ENCODE data around the gene DHRS7B. TPM values are rescaled to one million over a fixed set of nuclear protein-coding genes. Genes with fewer than 3 reads are reported as not detected.

The DHRS7B gene
- total and polyA plus RNA-seq, 2 of the 13 experiments (the other 11 are each of a cell fraction or from before 2014, with no cell fraction given) = 20.0 to 35.8 TPM

DNA sequence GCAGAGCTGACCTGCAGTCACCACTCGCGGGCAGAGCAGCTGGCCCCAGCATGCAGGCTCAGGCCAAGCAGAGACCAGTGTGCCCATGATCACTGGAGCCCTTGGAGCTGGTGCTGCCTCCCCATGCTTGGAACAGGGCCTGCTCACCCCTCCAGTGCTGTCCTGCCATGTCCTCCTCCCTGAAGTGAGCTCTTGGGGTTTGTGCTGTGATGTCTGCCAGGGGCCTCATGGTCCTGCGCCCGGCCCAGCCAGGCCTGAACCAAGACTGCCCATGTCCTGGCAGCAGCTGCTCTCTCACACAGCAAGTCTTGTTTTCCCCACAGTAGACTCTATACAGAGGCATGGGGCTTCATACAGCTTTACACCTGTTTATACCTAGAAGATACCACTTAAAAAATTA, 62.6 kb downstream of the DHRS7B start:
- Histone ChIP-seq H2AFZ (ENCODE audit: low read length) (no peak overlapping the region), H3K4me2 (ENCODE audit: low read depth, low read length) (no peak overlapping the region), H3K9ac (ENCODE audit: insufficient read depth, low read depth, low read length) (no peak overlapping the region), H3K4me1 (ENCODE audit: insufficient read depth, low read length) (no peaks in the 10 kb centered on the region), H3K79me2 (ENCODE audit: insufficient read depth, low read length) (no peaks in the 10 kb centered on the region), H3K4me3 (replicated peaks in 1 of 3; ENCODE audit: insufficient read depth in 1 of 3, low read depth in 2 of 3, low read length in 3 of 3) (no peak overlapping the region), H3K27me3 (ENCODE audit: control insufficient read depth in 1 of 2, insufficient read depth in 2 of 2, low read length in 2 of 2) (no peaks in the 10 kb centered on the region), H3K36me3 (replicated peaks in 1 of 2; ENCODE audit: control insufficient read depth in 1 of 2, insufficient read depth in 2 of 2, low read length in 2 of 2) (peaks cover 6 to 42% of the 10 kb centered on the region in 2 experiments; a peak in 4 of 5 replicates), H3K9me3 (ENCODE audit: low read length) (no peaks in the 10 kb centered on the region), H4K20me1 (ENCODE audit: insufficient read depth, low read length) (no peaks in the 10 kb centered on the region), H3K27ac (ENCODE audit: extremely low read length, insufficient read depth, low read length) (no peak overlapping the region)
- no TSS peak for BruUV-seq (replicated peaks)
- ATAC-seq (no peak), FAIRE-seq (no peak), DNase-seq (ENCODE audit: low spot score) (no peak)
- in situ Hi-C loops (cut with HindIII; ENCODE audit: extremely low pct_ligation_motif_present, low pct_unique_long_range_greater_than_20kb) = no loop called here
- POLR2A ChIA-PET = no interaction called here
- intact Hi-C loops (cut with micrococcal nuclease; ENCODE audit: unreplicated experiment) = no loop called here
- CTCF ChIA-PET (ENCODE audit: low intra/inter-chr PET ratio, low total read pairs) = no interaction called here
- WGBS (ENCODE audit: low lambda C conversion rate) = 92% methylated on average over 2 of the region's 4 CpGs
- no peak for TF ChIP-seq ZNF234 (CRISPR knock-in tag; conservative IDR thresholded peaks at IDR 0.05)
- TF ChIP-seq, protein P1, sequence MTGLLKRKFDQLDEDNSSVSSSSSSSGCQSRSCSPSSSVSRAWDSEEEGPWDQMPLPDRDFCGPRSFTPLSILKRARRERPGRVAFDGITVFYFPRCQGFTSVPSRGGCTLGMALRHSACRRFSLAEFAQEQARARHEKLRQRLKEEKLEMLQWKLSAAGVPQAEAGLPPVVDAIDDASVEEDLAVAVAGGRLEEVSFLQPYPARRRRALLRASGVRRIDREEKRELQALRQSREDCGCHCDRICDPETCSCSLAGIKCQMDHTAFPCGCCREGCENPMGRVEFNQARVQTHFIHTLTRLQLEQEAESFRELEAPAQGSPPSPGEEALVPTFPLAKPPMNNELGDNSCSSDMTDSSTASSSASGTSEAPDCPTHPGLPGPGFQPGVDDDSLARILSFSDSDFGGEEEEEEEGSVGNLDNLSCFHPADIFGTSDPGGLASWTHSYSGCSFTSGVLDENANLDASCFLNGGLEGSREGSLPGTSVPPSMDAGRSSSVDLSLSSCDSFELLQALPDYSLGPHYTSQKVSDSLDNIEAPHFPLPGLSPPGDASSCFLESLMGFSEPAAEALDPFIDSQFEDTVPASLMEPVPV (CRISPR knock-in tag; IDR thresholded peaks at IDR 0.05) = no peak
- TF ChIP-seq ZNF451 (CRISPR knock-in tag; IDR thresholded peaks at IDR 0.05) = no peak
- no peak for TF ChIP-seq HMG20B (CRISPR knock-in tag; conservative IDR thresholded peaks at IDR 0.05)
- TF ChIP-seq, protein P2, sequence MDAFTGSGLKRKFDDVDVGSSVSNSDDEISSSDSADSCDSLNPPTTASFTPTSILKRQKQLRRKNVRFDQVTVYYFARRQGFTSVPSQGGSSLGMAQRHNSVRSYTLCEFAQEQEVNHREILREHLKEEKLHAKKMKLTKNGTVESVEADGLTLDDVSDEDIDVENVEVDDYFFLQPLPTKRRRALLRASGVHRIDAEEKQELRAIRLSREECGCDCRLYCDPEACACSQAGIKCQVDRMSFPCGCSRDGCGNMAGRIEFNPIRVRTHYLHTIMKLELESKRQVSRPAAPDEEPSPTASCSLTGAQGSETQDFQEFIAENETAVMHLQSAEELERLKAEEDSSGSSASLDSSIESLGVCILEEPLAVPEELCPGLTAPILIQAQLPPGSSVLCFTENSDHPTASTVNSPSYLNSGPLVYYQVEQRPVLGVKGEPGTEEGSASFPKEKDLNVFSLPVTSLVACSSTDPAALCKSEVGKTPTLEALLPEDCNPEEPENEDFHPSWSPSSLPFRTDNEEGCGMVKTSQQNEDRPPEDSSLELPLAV (CRISPR knock-in tag; conservative IDR thresholded peaks at IDR 0.05; ENCODE audit: low read depth) = no peak
- no peak for TF ChIP-seq GPN1 (CRISPR knock-in tag; IDR thresholded peaks at IDR 0.05; ENCODE audit: borderline replicate concordance)
- TF ChIP-seq, protein P3, sequence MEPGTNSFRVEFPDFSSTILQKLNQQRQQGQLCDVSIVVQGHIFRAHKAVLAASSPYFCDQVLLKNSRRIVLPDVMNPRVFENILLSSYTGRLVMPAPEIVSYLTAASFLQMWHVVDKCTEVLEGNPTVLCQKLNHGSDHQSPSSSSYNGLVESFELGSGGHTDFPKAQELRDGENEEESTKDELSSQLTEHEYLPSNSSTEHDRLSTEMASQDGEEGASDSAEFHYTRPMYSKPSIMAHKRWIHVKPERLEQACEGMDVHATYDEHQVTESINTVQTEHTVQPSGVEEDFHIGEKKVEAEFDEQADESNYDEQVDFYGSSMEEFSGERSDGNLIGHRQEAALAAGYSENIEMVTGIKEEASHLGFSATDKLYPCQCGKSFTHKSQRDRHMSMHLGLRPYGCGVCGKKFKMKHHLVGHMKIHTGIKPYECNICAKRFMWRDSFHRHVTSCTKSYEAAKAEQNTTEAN (CRISPR knock-in tag; conservative IDR thresholded peaks at IDR 0.05) = no peak
- no peak for TF ChIP-seq ZFP82 (CRISPR knock-in tag; IDR thresholded peaks at IDR 0.05; ENCODE audit: borderline replicate concordance)
- no peak for TF ChIP-seq HNRNPH1 (optimal IDR thresholded peaks at IDR 0.05; ENCODE audit: low read depth, low read length)
- TF ChIP-seq ZNF251 (CRISPR knock-in tag; IDR thresholded peaks at IDR 0.05) = no peak
- TF ChIP-seq, protein P4, sequence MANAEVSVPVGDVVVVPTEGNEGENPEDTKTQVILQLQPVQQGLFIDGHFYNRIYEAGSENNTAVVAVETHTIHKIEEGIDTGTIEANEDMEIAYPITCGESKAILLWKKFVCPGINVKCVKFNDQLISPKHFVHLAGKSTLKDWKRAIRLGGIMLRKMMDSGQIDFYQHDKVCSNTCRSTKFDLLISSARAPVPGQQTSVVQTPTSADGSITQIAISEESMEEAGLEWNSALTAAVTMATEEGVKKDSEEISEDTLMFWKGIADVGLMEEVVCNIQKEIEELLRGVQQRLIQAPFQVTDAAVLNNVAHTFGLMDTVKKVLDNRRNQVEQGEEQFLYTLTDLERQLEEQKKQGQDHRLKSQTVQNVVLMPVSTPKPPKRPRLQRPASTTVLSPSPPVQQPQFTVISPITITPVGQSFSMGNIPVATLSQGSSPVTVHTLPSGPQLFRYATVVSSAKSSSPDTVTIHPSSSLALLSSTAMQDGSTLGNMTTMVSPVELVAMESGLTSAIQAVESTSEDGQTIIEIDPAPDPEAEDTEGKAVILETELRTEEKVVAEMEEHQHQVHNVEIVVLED (CRISPR knock-in tag; IDR thresholded peaks at IDR 0.05; ENCODE audit: borderline replicate concordance) = no peak
- TF ChIP-seq, protein P5, sequence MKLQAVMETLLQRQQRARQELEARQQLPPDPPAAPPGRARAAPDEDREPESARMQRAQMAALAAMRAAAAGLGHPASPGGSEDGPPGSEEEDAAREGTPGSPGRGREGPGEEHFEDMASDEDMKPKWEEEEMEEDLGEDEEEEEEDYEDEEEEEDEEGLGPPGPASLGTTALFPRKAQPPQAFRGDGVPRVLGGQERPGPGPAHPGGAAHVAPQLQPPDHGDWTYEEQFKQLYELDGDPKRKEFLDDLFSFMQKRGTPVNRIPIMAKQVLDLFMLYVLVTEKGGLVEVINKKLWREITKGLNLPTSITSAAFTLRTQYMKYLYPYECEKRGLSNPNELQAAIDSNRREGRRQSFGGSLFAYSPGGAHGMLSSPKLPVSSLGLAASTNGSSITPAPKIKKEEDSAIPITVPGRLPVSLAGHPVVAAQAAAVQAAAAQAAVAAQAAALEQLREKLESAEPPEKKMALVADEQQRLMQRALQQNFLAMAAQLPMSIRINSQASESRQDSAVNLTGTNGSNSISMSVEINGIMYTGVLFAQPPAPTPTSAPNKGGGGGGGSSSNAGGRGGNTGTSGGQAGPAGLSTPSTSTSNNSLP (IDR thresholded peaks at IDR 0.05; ENCODE audit: low read depth, low read length) = no peak
- TF ChIP-seq TP53 (CRISPR knock-in tag; conservative IDR thresholded peaks at IDR 0.05) = no peak
- no peak for TF ChIP-seq ZNF761 (CRISPR knock-in tag; conservative IDR thresholded peaks at IDR 0.05)
